Heart left ventricle (tissue), 13 donors: ENCODE results near the gene RGS6.

Source experiments
- POLR2A ChIP-seq, 2 donors: fragments of 450-650 bp; IDR thresholded peaks; one replicate each; pipeline ENCODE4 v1.6.1; 2017; ENCODE audit warnings: antibody characterized with exemption in 2 of 2, mild to moderate bottlenecking in 2 of 2, moderate library complexity in 2 of 2
- TF ChIP-seq, protein P1 (sequence below), 12 donors: fragments of 200-600 bp; sonication (generic) in 4 of 12; IDR thresholded peaks; one replicate each; pipeline versions ENCODE4 v1.5.0 to v1.8.0; 2018 to 2022; ENCODE audit warnings: antibody characterized with exemption in 12 of 12, mild to moderate bottlenecking in 5 of 12
- donor health status: ischemic (EF 13 %, LVEDD 7.1; RV severe dilation, severe dysfunction).
- donor health status: DM: no; HTN: yes; CAD: no.
- donor health status: DM: no; HTN: no; CAD: no.
- donor health status: ischemic (EF 25% LVEDD 6.9; RV normal size, moderate dysfunction).
- donor health status: ischemic (EF 25% LVEDD 5.7; RV mildly dilated, moderate dysfunction).
- donor health status: ischemic (EF 35%, LVEDD 5.7; RV mildly dilated, moderate dysfunction).
- donor health status: nonischemic (EF 11% LVEDD 7.7; RV severe dilation, severe dysfunction).
- donor health status: DM: yes; HTN: yes; CAD: no.
- donor health status: PGD.
- donor health status: ischemic (EF 29% LVEDD 5.4; RV normal size, mild dysfunction).
- donor health status: nonischemic (EF 23%, LVEDD 6.1; RV moderate dilation, normal function).

- TF ChIP-seq, protein P1, sequence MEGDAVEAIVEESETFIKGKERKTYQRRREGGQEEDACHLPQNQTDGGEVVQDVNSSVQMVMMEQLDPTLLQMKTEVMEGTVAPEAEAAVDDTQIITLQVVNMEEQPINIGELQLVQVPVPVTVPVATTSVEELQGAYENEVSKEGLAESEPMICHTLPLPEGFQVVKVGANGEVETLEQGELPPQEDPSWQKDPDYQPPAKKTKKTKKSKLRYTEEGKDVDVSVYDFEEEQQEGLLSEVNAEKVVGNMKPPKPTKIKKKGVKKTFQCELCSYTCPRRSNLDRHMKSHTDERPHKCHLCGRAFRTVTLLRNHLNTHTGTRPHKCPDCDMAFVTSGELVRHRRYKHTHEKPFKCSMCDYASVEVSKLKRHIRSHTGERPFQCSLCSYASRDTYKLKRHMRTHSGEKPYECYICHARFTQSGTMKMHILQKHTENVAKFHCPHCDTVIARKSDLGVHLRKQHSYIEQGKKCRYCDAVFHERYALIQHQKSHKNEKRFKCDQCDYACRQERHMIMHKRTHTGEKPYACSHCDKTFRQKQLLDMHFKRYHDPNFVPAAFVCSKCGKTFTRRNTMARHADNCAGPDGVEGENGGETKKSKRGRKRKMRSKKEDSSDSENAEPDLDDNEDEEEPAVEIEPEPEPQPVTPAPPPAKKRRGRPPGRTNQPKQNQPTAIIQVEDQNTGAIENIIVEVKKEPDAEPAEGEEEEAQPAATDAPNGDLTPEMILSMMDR (IDR thresholded peaks at IDR 0.05), result peak in 4 of 12 donors; percentile 7 to 28 (median 19)
- TF ChIP-seq POLR2A (IDR thresholded peaks at IDR 0.05), result no peak
Measured at GRCh38 chr14:72547999-72548398, 615.8 kb downstream of the RGS6 start.
